ENCODE results near the gene CDK8. TPM values are rescaled to one million over a fixed set of nuclear protein-coding genes. Genes with fewer than 3 reads are reported as not detected.

CDK8 gene
- total and polyA plus RNA-seq, 9 of the 15 experiments (the other 6 are each of a cell fraction or from before 2014, with no cell fraction given): 11.3 to 33.7 (median 20.3) TPM

DNA sequence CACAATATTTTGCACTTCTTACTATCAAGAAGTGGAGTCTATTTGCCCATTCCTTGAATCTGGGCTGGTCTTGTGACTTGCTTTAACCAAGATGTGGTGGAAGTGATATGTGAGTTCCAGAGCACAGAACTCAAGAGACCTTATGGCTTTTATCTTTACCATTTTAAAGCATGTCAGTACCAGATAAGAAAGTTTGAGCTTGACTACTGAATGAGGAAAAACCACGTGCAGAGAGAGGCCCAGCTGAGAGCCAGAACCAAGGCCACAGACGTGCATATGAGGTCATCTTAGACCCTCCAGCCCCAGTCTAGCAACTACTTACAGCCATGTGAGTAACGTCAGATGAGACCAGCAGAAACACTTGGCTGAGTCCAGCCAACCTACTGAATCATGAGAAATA lies 6.3 kb upstream of the CDK8 start (continued):
- no peak for TF ChIP-seq GABPB2 (CRISPR knock-in tag; conservative IDR thresholded peaks at IDR 0.05)
- TF ChIP-seq ZFP36 (IDR thresholded peaks at IDR 0.05; ENCODE audit: low read depth, low read length, partially characterized antibody): no peak
- peak; percentile 92 for TF ChIP-seq JUND (IDR thresholded peaks at IDR 0.05; ENCODE audit: borderline replicate concordance, low read depth, low read length)
- TF ChIP-seq JUND (tag; IDR thresholded peaks at IDR 0.05; ENCODE audit: borderline replicate concordance, low read depth, low read length): peak; percentile 90
- TF ChIP-seq, protein P1, sequence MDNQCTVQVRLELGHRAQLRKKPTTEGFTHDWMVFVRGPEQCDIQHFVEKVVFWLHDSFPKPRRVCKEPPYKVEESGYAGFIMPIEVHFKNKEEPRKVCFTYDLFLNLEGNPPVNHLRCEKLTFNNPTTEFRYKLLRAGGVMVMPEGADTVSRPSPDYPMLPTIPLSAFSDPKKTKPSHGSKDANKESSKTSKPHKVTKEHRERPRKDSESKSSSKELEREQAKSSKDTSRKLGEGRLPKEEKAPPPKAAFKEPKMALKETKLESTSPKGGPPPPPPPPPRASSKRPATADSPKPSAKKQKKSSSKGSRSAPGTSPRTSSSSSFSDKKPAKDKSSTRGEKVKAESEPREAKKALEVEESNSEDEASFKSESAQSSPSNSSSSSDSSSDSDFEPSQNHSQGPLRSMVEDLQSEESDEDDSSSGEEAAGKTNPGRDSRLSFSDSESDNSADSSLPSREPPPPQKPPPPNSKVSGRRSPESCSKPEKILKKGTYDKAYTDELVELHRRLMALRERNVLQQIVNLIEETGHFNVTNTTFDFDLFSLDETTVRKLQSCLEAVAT (IDR thresholded peaks at IDR 0.05): no peak
- no peak for TF ChIP-seq ZNF507 (tag; conservative IDR thresholded peaks at IDR 0.05)
- TF ChIP-seq KLF10 (CRISPR knock-in tag; IDR thresholded peaks at IDR 0.05): no peak
- TF ChIP-seq BCL6 (CRISPR knock-in tag; IDR thresholded peaks at IDR 0.05): no peak
- TF ChIP-seq ZNF766 (CRISPR knock-in tag; conservative IDR thresholded peaks at IDR 0.05): no peak
- TF ChIP-seq FOXK2 (conservative IDR thresholded peaks at IDR 0.05 in 1 of 2, IDR thresholded peaks at IDR 0.05 in 1 of 2; ENCODE audit: low read depth in 2 of 2): peak in 1 of 2 experiments; percentile 13; a peak in 1 of 4 replicates
- no peak for TF ChIP-seq SMAD3 (CRISPR knock-in tag; conservative IDR thresholded peaks at IDR 0.05)
- no peak for TF ChIP-seq ASH1L (IDR thresholded peaks at IDR 0.05; ENCODE audit: borderline replicate concordance, low read depth, partially characterized antibody)
- TF ChIP-seq CC2D1A (IDR thresholded peaks at IDR 0.05): 0 out of 2 replicates have a peak, but pooled peaks have one; percentile 53

Data from K562 (cell line).